Vagina (tissue), 2 donors: ENCODE measurements around the gene MAML2. TPM values are rescaled to one million over a fixed set of nuclear protein-coding genes. Genes with fewer than 3 reads are reported as not detected.

Experiments used
- DNase-seq, 2 donors: peaks; one replicate each; pipeline ENCODE4 v3.0.0-alpha.2; 2017; ENCODE audit errors: extremely low spot score in 2 of 2
- H3K27ac ChIP-seq: fragments of 200-600 bp; sonication (generic); one replicate; pipeline ENCODE4 v1.5.1; 2019
- H3K27me3 ChIP-seq: fragments of 200-600 bp; sonication (generic); one replicate; pipeline ENCODE4 v1.5.1; 2019
- H3K36me3 ChIP-seq, 2 donors: fragments of 200-600 bp; sonication (generic); one replicate each; pipeline ENCODE4 v1.5.1; 2017 to 2019
- H3K4me1 ChIP-seq: fragments of 200-600 bp; sonication (generic); one replicate; pipeline ENCODE4 v1.5.1; 2019
- H3K4me3 ChIP-seq, 2 donors: fragments of 200-600 bp; sonication (generic); 1 replicate in 1 of 2; 2 replicates in 1 of 2; pipeline ENCODE4 v1.5.1; 2016 to 2019
- H3K9me3 ChIP-seq: fragments of 200-600 bp; sonication (generic); one replicate; pipeline ENCODE4 v1.5.1; 2019
- CTCF ChIP-seq, 3 experiments: fragments of 450-650 bp in 2 of 3; fragments of 200-600 bp in 1 of 3; sonication (generic) in 1 of 3; IDR thresholded peaks; one replicate each; pipeline ENCODE4 v1.5.1; 2017 to 2019; ENCODE audit warnings: antibody characterized with exemption in 3 of 3, mild to moderate bottlenecking in 2 of 3, moderate library complexity in 2 of 3
- POLR2A ChIP-seq, 2 donors: fragments of 450-650 bp; IDR thresholded peaks; one replicate each; pipeline ENCODE4 v1.6.1; 2017; ENCODE audit warnings: antibody characterized with exemption in 2 of 2, mild to moderate bottlenecking in 2 of 2, moderate library complexity in 2 of 2
- POLR2AphosphoS5 ChIP-seq, 2 donors: sonication (generic); formaldehyde crosslinking; IDR thresholded peaks; one replicate each; pipeline ENCODE4 v1.9.0; 2017; ENCODE audit warnings: antibody characterized with exemption in 2 of 2, mild to moderate bottlenecking in 2 of 2, low read depth in 1 of 2; ENCODE audit not compliant: insufficient read depth in 1 of 2
- intact Hi-C: fragments of 100-400 bp; cut with DNase I; formaldehyde crosslinking; loops from one replicate; pipeline ENCODE4 v1.15.1; 2023
- total RNA-seq: library from RNA; depleted of rRNA; stranded (reverse); fragments of >200 nt; gene quantifications from one replicate; pipeline ENCODE4 v1.2.3, GENCODE V29; 2016

The MAML2 gene
- total RNA-seq, 1 donor from 2014 or later: 36.3 TPM

- H3K27me3 ChIP-seq: no peaks in the 10 kb centered on the region
- no peak for TF ChIP-seq CTCF (IDR thresholded peaks at IDR 0.05)
- TF ChIP-seq POLR2A (IDR thresholded peaks at IDR 0.05): no peak
- TF ChIP-seq POLR2AphosphoS5 (IDR thresholded peaks at IDR 0.05; ENCODE audit: insufficient read depth in 1 of 2, low read depth in 1 of 2): no peak
- no peak for DNase-seq
- no peak overlapping the region for H3K4me3 ChIP-seq
- no peaks in the 10 kb centered on the region for H3K9me3 ChIP-seq
- H3K27ac ChIP-seq: peak overlapping the region; percentile 78
- intact Hi-C loops: no loop called here
- no peaks in the 10 kb centered on the region for H3K36me3 ChIP-seq
- peaks cover 91% of the 10 kb centered on the region for H3K4me1 ChIP-seq
Observed at GRCh38 chr11:96306071-96306470, 36.9 kb downstream of the MAML2 start.

- Histone ChIP-seq H3K4me3 (no peak overlapping the region), H3K9me3 (no peaks in the 10 kb centered on the region), H3K27me3 (no peaks in the 10 kb centered on the region), H3K36me3 (no peaks in the 10 kb centered on the region), H3K27ac (no peak overlapping the region), H3K4me1 (peaks cover 88% of the 10 kb centered on the region)
- no peak for DNase-seq
- intact Hi-C loops: no loop called here
- no peak for TF ChIP-seq CTCF (IDR thresholded peaks at IDR 0.05)
- TF ChIP-seq POLR2AphosphoS5 (IDR thresholded peaks at IDR 0.05; ENCODE audit: insufficient read depth in 1 of 2, low read depth in 1 of 2): no peak
- no peak for TF ChIP-seq POLR2A (IDR thresholded peaks at IDR 0.05)
Observed at GRCh38 chr11:96303980-96304379, 39.0 kb downstream of the MAML2 start.

GRCh38 chr11:96303064-96303463 is 39.9 kb downstream of the MAML2 start:
- intact Hi-C loops: no loop called here
- no peaks in the 10 kb centered on the region for H3K9me3 ChIP-seq
- TF ChIP-seq POLR2AphosphoS5 (IDR thresholded peaks at IDR 0.05; ENCODE audit: insufficient read depth in 1 of 2, low read depth in 1 of 2) (peak in 1 of 2 donors; percentile 61), CTCF (IDR thresholded peaks at IDR 0.05) (no peak)
- H3K27ac ChIP-seq: no peak overlapping the region
- H3K4me1 ChIP-seq: peaks cover 79% of the 10 kb centered on the region
- no peaks in the 10 kb centered on the region for H3K36me3 ChIP-seq
- no peak for DNase-seq
- H3K4me3 ChIP-seq: no peak overlapping the region
- no peaks in the 10 kb centered on the region for H3K27me3 ChIP-seq

- Histone ChIP-seq H3K27me3 (no peaks in the 10 kb centered on the region), H3K4me3 (no peak overlapping the region), H3K36me3 (no peaks in the 10 kb centered on the region), H3K27ac (no peak overlapping the region), H3K9me3 (no peaks in the 10 kb centered on the region), H3K4me1 (peaks cover 68% of the 10 kb centered on the region)
- no peak for DNase-seq
- no peak for TF ChIP-seq CTCF (IDR thresholded peaks at IDR 0.05)
- TF ChIP-seq POLR2A (IDR thresholded peaks at IDR 0.05): no peak
- no peak for TF ChIP-seq POLR2AphosphoS5 (IDR thresholded peaks at IDR 0.05; ENCODE audit: insufficient read depth in 1 of 2, low read depth in 1 of 2)
- intact Hi-C loops: no loop called here
Observed at GRCh38 chr11:96301818-96302217, 41.2 kb downstream of the MAML2 start.

- Histone ChIP-seq H3K27me3 (no peaks in the 10 kb centered on the region), H3K36me3 (no peaks in the 10 kb centered on the region), H3K4me3 (no peak overlapping the region), H3K27ac (peak overlapping the region; percentile 50), H3K4me1 (peaks cover 56% of the 10 kb centered on the region), H3K9me3 (no peaks in the 10 kb centered on the region)
- TF ChIP-seq POLR2A (IDR thresholded peaks at IDR 0.05) (no peak), CTCF (IDR thresholded peaks at IDR 0.05) (no peak), POLR2AphosphoS5 (IDR thresholded peaks at IDR 0.05; ENCODE audit: insufficient read depth in 1 of 2, low read depth in 1 of 2) (no peak)
- intact Hi-C loops: no loop called here
- DNase-seq: no peak
Observed at GRCh38 chr11:96299155-96299888, 43.7 kb downstream of the MAML2 start.
